ENCODE results near the gene TRIM54.
"Not testable (repeated sequence)": the region's sequence is repeated elsewhere in the genome, so short reads cannot be mapped to it uniquely, and the experiment has no call there.

TRIM54 gene

GRCh38 chr2:27335311-27335710, 53.1 kb downstream of the TRIM54 start:
- DNase-seq (ENCODE audit: low read depth, low spot score), result no peak
- no peak overlapping the region for H3K4me3 ChIP-seq (ENCODE audit: low read length)

- H3K4me3 ChIP-seq (ENCODE audit: low read length), result no peak overlapping the region
- DNase-seq (ENCODE audit: low read depth, low spot score), result no peak
These were observed 53.9 kb downstream of the TRIM54 start for GRCh38 chr2:27336173-27336572.

- H3K4me3 ChIP-seq (ENCODE audit: low read length), result no peak overlapping the region
- no peak for DNase-seq (ENCODE audit: low read depth, low spot score)
These were observed 65.4 kb downstream of the TRIM54 start for GRCh38 chr2:27347641-27348040.

GRCh38 chr2:27350106-27350693, 68.0 kb downstream of the TRIM54 start:
- no peak for DNase-seq (ENCODE audit: low read depth, low spot score)
- no peak overlapping the region for H3K4me3 ChIP-seq (ENCODE audit: low read length)

GRCh38 chr2:27351802-27352598, 69.8 kb downstream of the TRIM54 start:
- peak; percentile 91 for DNase-seq (ENCODE audit: low read depth, low spot score)
- H3K4me3 ChIP-seq (ENCODE audit: low read length), result no peak overlapping the region

- DNase-seq (ENCODE audit: low read depth, low spot score); H3K4me3 ChIP-seq (ENCODE audit: low read length): not testable (repeated sequence)
These were observed 71.1 kb downstream of the TRIM54 start for GRCh38 chr2:27353386-27353761.

- H3K4me3 ChIP-seq (ENCODE audit: low read length), result no peak overlapping the region
- no peak for DNase-seq (ENCODE audit: low read depth, low spot score)
These were observed 71.8 kb downstream of the TRIM54 start for GRCh38 chr2:27353762-27354596.

GRCh38 chr2:27354597-27354927, 72.3 kb downstream of the TRIM54 start:
- no peak overlapping the region for H3K4me3 ChIP-seq (ENCODE audit: low read length)

GRCh38 chr2:27356056-27356381, 73.8 kb downstream of the TRIM54 start:
- H3K4me3 ChIP-seq (ENCODE audit: low read length), result peak overlapping the region; percentile 99
- DNase-seq (ENCODE audit: low read depth, low spot score), result no peak

More at GRCh38 chr2:27354597-27354927, 72.3 kb downstream of the TRIM54 start:
- no peak for DNase-seq (ENCODE audit: low read depth, low spot score)

- DNase-seq (ENCODE audit: low read depth, low spot score), result peak; percentile 94
- H3K4me3 ChIP-seq (ENCODE audit: low read length), result peak within 1 kb of the TSS; percentile 99
These were observed 74.4 kb downstream of the TRIM54 start, which contains the start of gene GTF3C2 for GRCh38 chr2:27356382-27357181. Gene GTF3C2, minus strand, starts transcription at chr2:27356764. Its CDS starts 13,210 bp downstream, at chr2:27343554.

Data from Jurkat, Clone E6-1 (cell line).